RWPE2 (cell line): ENCODE data around the gene GGA2.

Experiments used
- ATAC-seq: fragments of 200-7000 bp; cut with Tn5 transposase; 3 replicates; pipeline ENCODE4 v1.9.1; 2021; ENCODE audit warnings: low read depth
- DNase-seq: peaks from one replicate; pipeline ENCODE4 v3.0.0-alpha.2; 2020; ENCODE audit warnings: low spot score
- H3K27ac ChIP-seq: fragments of 450-650 bp; 2 replicates; pipeline ENCODE4 v1.5.1; 2017; ENCODE audit warnings: mild to moderate bottlenecking; ENCODE audit not compliant: poor library complexity, severe bottlenecking
- H3K27me3 ChIP-seq: fragments of 250-450 bp; sonication (Bioruptor Pico); 2 replicates; pipeline ENCODE4 v1.5.1; 2021; ENCODE audit warnings: mild to moderate bottlenecking, moderate library complexity; ENCODE audit not compliant: insufficient read depth, poor library complexity, severe bottlenecking
- H3K36me3 ChIP-seq: fragments of 250-450 bp; sonication (Bioruptor Pico); 2 replicates; pipeline ENCODE4 v1.5.1; 2020; ENCODE audit warnings: low read depth, mild to moderate bottlenecking, moderate library complexity
- H3K4me1 ChIP-seq: fragments of 250-450 bp; sonication (Bioruptor Pico); 2 replicates; pipeline ENCODE4 v1.5.1; 2021; ENCODE audit warnings: mild to moderate bottlenecking, moderate library complexity; ENCODE audit not compliant: insufficient read depth, poor library complexity, severe bottlenecking
- H3K4me3 ChIP-seq: fragments of 250-450 bp; sonication (Bioruptor Pico); 2 replicates; pipeline ENCODE4 v1.5.1; 2021; ENCODE audit warnings: mild to moderate bottlenecking, moderate library complexity; ENCODE audit not compliant: severe bottlenecking
- H3K9me3 ChIP-seq: fragments of 250-450 bp; sonication (Bioruptor Pico); 2 replicates; pipeline ENCODE4 v1.5.1; 2021; ENCODE audit warnings: mild to moderate bottlenecking, moderate library complexity; ENCODE audit not compliant: severe bottlenecking
- CTCF ChIP-seq: fragments of 450-650 bp; IDR thresholded peaks from one replicate; pipeline ENCODE4 v1.5.1; 2017; ENCODE audit warnings: mild to moderate bottlenecking, moderate library complexity; ENCODE audit not compliant: poor library complexity, severe bottlenecking

Gene GGA2

GRCh38 chr16:23505180-23505665 is 5.1 kb downstream of the GGA2 start:
- Histone ChIP-seq H3K4me3 (no peak overlapping the region), H3K27me3 (no peaks in the 10 kb centered on the region), H3K36me3 (no peaks in the 10 kb centered on the region), H3K27ac (no peak overlapping the region), H3K4me1 (peaks cover 20% of the 10 kb centered on the region), H3K9me3 (no peaks in the 10 kb centered on the region)
- no peak for TF ChIP-seq CTCF
- DNase-seq (no peak), ATAC-seq (peak; percentile 27)

GRCh38 chr16:23504453-23505179 is 5.7 kb downstream of the GGA2 start:
- Histone ChIP-seq H3K9me3 (no peaks in the 10 kb centered on the region), H3K36me3 (no peaks in the 10 kb centered on the region), H3K4me3 (no peak overlapping the region), H3K27ac (peak overlapping the region; percentile 17), H3K27me3 (no peaks in the 10 kb centered on the region), H3K4me1 (peaks cover 20% of the 10 kb centered on the region)
- ATAC-seq (peak; percentile 87), DNase-seq (peak; percentile 86)
- TF ChIP-seq CTCF = no peak

DNA sequence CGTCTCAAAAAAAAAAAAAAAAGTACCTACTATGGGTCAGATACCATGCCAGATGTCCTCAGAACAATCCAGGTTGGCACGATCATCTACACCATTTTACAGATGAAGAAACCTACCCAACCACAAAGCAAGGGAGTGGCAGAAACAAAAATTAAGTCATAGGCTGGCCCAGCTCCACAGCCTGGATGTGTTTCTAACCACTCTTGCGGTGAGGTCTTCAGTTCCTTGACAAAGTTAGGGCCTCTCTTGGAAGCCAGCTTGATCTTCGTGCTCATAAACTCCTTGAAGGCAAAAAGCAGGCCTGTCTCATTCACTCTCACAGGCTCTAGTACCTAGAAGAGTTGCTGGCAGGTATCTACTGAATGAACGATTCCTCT is 6.2 kb downstream of the GGA2 start:
- DNase-seq (no peak), ATAC-seq (0 out of 3 replicates have a peak, but pooled peaks have one; percentile 12)
- Histone ChIP-seq H3K4me1 (peaks cover 20% of the 10 kb centered on the region), H3K27ac (peak overlapping the region; percentile 17), H3K4me3 (no peak overlapping the region), H3K9me3 (no peaks in the 10 kb centered on the region), H3K27me3 (no peaks in the 10 kb centered on the region), H3K36me3 (no peaks in the 10 kb centered on the region)
- no peak for TF ChIP-seq CTCF

GRCh38 chr16:23502466-23502865 is 7.8 kb downstream of the GGA2 start:
- no peak overlapping the region for H3K4me3 ChIP-seq
- no peaks in the 10 kb centered on the region for H3K27me3 ChIP-seq
- DNase-seq (no peak), ATAC-seq (no peak)
- no peaks in the 10 kb centered on the region for H3K36me3 ChIP-seq
- H3K4me1 ChIP-seq = peaks cover 24% of the 10 kb centered on the region
- H3K9me3 ChIP-seq = no peaks in the 10 kb centered on the region
- no peak for TF ChIP-seq CTCF
- H3K27ac ChIP-seq = no peak overlapping the region

GRCh38 chr16:23501291-23501690 is 9.0 kb downstream of the GGA2 start:
- H3K27me3 ChIP-seq = no peaks in the 10 kb centered on the region
- H3K9me3 ChIP-seq = no peaks in the 10 kb centered on the region
- ATAC-seq (no peak), DNase-seq (no peak)
- no peak for TF ChIP-seq CTCF
- H3K27ac ChIP-seq = no peak overlapping the region
- H3K36me3 ChIP-seq = no peaks in the 10 kb centered on the region
- H3K4me1 ChIP-seq = peaks cover 29% of the 10 kb centered on the region
- H3K4me3 ChIP-seq = no peak overlapping the region
